A673 (cell line): Measurements from ENCODE around the gene XAB2. TPM values are rescaled to one million over a fixed set of nuclear protein-coding genes. Genes with fewer than 3 reads are reported as not detected.
"Not testable (repeated sequence)": the region's sequence is repeated elsewhere in the genome, so short reads cannot be mapped to it uniquely, and the experiment has no call there.

ENCODE experiments used
- BruUV-seq: library from RNA; stranded (reverse); fragments of 400-500 nt; replicated peaks from 2 replicates; lab custom pipeline; 2021; lab: Mats Ljungman, UMichigan
- CTCF ChIA-PET: fragments of 300-600 bp; sonication (Branson Sonifier 250); formaldehyde crosslinking; loops from one replicate; lab custom pipeline; 2022; ENCODE audit warnings: antibody characterized with exemption; lab: Charles Lee
- POLR2A ChIA-PET: fragments of 300-600 bp; sonication (Branson Sonifier 250); formaldehyde crosslinking; loops from one replicate; lab custom pipeline; 2022; ENCODE audit warnings: antibody characterized with exemption; ENCODE audit not compliant: low non-redundant PET; lab: Charles Lee
- DNase-seq: peaks from one replicate; pipeline ENCODE4 v3.0.0-alpha.2; 2015; ENCODE audit warnings: low spot score
- H3K27ac ChIP-seq: fragments of 200-600 bp; sonication (generic); 2 replicates; pipeline ENCODE4 v1.5.1; 2016; ENCODE audit warnings: mixed run types, low read depth, mild to moderate bottlenecking, mixed read lengths, antibody characterized with exemption, low read length; ENCODE audit not compliant: poor library complexity, severe bottlenecking
- H3K27me3 ChIP-seq: fragments of 200-600 bp; sonication (generic); replicated peaks from 2 replicates; pipeline ENCODE4 v1.6.1; 2017; ENCODE audit warnings: mixed run types, low read depth, mild to moderate bottlenecking, mixed read lengths, antibody characterized with exemption, low read length; ENCODE audit not compliant: insufficient read depth, poor library complexity
- H3K36me3 ChIP-seq: fragments of 200-600 bp; sonication (generic); 2 replicates; pipeline ENCODE4 v1.6.1; 2016; ENCODE audit warnings: mixed run types, mild to moderate bottlenecking, mixed read lengths, antibody characterized with exemption, low read length; ENCODE audit not compliant: insufficient read depth, poor library complexity, severe bottlenecking
- H3K4me1 ChIP-seq: fragments of 200-600 bp; sonication (generic); 2 replicates; pipeline ENCODE4 v1.6.1; 2017; ENCODE audit warnings: mixed run types, mild to moderate bottlenecking, mixed read lengths, antibody characterized with exemption, low read length; ENCODE audit not compliant: insufficient read depth, poor library complexity, severe bottlenecking
- H3K4me3 ChIP-seq: fragments of 200-600 bp; sonication (generic); 2 replicates; pipeline ENCODE4 v1.5.1; 2016; ENCODE audit warnings: low read depth, mixed run types, mild to moderate bottlenecking, mixed read lengths, low read length; ENCODE audit not compliant: poor library complexity, severe bottlenecking
- H3K9me3 ChIP-seq: fragments of 200-600 bp; sonication (generic); 2 replicates; pipeline ENCODE4 v1.6.1; 2016; ENCODE audit warnings: mixed run types, low read depth, mild to moderate bottlenecking, mixed read lengths, antibody characterized with exemption, low read length; ENCODE audit not compliant: poor library complexity, severe bottlenecking
- EZH2 ChIP-seq: fragments of 200-600 bp; sonication (generic); IDR thresholded peaks from 2 replicates; pipeline ENCODE4 v1.6.1; 2017; ENCODE audit warnings: borderline replicate concordance, low read depth, mild to moderate bottlenecking, mixed read lengths, antibody characterized with exemption, low read length; ENCODE audit not compliant: poor library complexity, severe bottlenecking
- intact Hi-C: fragments of 100-400 bp; cut with micrococcal nuclease; formaldehyde crosslinking; loops from one replicate; pipeline ENCODE4 v1.10.0; 2022; ENCODE audit not compliant: unreplicated experiment
- total RNA-seq: library from RNA; stranded (reverse); gene quantifications from 2 replicates; pipeline ENCODE4 v1.2.3, GENCODE V29; 2021
- TF ChIP-seq, protein P1 (sequence below): fragments of 300-800, 200-600 bp; sonication (generic); conservative IDR thresholded peaks from 2 replicates; pipeline ENCODE4 v1.5.1; 2017; ENCODE audit warnings: low read depth, mild to moderate bottlenecking, antibody characterized with exemption, low read length, moderate library complexity, mixed read lengths

XAB2 gene
- total RNA-seq, 1 experiment from 2014 or later, result 46.8 TPM

GRCh38 chr19:7578127-7578526 lies 51.2 kb downstream of the XAB2 start:
- intact Hi-C loops, result no loop called here
- Histone ChIP-seq H3K36me3 (no peaks in the 10 kb centered on the region), H3K9me3 (no peaks in the 10 kb centered on the region), H3K4me3 (no peak overlapping the region), H3K27ac (no peak overlapping the region), H3K27me3 (peaks cover 13% of the 10 kb centered on the region), H3K4me1 (no peaks in the 10 kb centered on the region)
- POLR2A ChIA-PET, result no interaction called here
- DNase-seq, result no peak
- BruUV-seq, result no TSS peak
- TF ChIP-seq, protein P1, sequence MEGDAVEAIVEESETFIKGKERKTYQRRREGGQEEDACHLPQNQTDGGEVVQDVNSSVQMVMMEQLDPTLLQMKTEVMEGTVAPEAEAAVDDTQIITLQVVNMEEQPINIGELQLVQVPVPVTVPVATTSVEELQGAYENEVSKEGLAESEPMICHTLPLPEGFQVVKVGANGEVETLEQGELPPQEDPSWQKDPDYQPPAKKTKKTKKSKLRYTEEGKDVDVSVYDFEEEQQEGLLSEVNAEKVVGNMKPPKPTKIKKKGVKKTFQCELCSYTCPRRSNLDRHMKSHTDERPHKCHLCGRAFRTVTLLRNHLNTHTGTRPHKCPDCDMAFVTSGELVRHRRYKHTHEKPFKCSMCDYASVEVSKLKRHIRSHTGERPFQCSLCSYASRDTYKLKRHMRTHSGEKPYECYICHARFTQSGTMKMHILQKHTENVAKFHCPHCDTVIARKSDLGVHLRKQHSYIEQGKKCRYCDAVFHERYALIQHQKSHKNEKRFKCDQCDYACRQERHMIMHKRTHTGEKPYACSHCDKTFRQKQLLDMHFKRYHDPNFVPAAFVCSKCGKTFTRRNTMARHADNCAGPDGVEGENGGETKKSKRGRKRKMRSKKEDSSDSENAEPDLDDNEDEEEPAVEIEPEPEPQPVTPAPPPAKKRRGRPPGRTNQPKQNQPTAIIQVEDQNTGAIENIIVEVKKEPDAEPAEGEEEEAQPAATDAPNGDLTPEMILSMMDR, result no peak
- TF ChIP-seq EZH2, result no peak
- CTCF ChIA-PET, result interaction anchor here (2.0 kb wide), 1 partner anchor 10 kb away, joined by 11 read pairs; no protein-coding TSS in a partner anchor

DNA sequence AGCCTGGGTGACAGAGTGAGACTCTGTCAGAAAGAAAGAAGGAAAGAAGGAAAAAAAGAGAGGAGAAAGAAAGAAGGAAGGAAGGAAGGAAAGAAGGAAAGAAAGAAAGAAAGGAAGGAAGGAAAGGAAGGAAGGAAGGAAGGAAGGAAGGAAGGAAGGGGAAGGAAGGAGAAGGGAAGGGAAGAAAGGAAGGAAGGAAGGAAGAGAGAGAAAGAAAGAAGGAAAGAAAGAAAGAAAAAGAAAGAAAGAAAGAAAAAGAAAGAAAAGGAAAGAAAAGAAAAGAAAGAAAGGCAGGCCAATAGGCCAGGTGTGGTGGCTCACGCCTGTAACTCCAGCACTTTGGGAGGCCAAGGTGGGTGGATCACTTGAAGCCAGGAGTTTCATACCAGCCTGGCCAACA lies 51.9 kb downstream of the XAB2 start:
- CTCF ChIA-PET, intact Hi-C loops, H3K9me3 ChIP-seq, H3K4me3 ChIP-seq, H3K4me1 ChIP-seq, POLR2A ChIA-PET, H3K27ac ChIP-seq, DNase-seq, BruUV-seq, H3K36me3 ChIP-seq: not testable (repeated sequence)
- H3K27me3 ChIP-seq, result peaks cover 13% of the 10 kb centered on the region

DNA sequence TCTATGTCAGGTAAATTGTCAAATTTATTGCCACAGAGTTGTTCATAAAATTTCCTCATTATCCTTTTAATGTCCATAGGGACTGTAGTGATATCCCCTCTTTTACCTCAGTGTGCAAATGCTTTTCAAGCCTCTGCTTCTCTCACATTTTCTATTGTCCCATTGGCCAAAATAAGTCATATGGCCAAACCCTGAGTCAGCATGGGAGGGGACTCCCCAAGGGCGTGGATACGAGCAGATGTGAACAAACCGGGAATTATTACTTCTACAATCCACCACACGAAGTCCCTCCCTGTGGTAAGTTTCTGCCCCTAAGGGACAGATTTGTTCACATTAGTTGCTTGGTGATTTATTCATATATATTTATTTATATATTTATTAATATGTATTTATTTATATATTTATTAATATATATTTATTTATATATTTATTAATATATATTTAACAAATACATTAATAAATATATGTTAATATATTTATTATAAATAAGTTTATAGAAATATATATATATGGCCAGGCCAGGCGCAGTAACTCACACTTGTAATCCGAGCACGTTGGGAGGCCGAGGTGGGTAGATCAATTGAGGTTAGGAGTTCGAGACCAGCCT lies 53.8 kb downstream of the XAB2 start:
- BruUV-seq, result no TSS peak
- POLR2A ChIA-PET, result no interaction called here
- CTCF ChIA-PET, result no interaction called here

More for the DNA sequence above, 53.8 kb downstream of the XAB2 start:
- Histone ChIP-seq H3K27ac (no peak overlapping the region), H3K4me1 (no peaks in the 10 kb centered on the region), H3K27me3 (peaks cover 10% of the 10 kb centered on the region), H3K9me3 (no peaks in the 10 kb centered on the region), H3K36me3 (no peaks in the 10 kb centered on the region), H3K4me3 (no peak overlapping the region)
- intact Hi-C loops, result no loop called here
- no peak for DNase-seq
- TF ChIP-seq, protein P1, result no peak
- TF ChIP-seq EZH2, result no peak
